Hepatocyte (in vitro differentiated cells): Measurements from ENCODE around the gene EOGT. TPM values are rescaled to one million over a fixed set of nuclear protein-coding genes. Genes with fewer than 3 reads are reported as not detected.
A peak's percentile ranks its signal among the peaks of the same experiment; 100 is the strongest.

Source experiments
- DNase-seq: peaks from one replicate; pipeline ENCODE4 v3.0.0-alpha.2; 2016; ENCODE audit warnings: low spot score
- H2AFZ ChIP-seq: fragments of 200-600 bp; sonication (generic); 2 replicates; pipeline ENCODE4 v1.6.0; 2016; ENCODE audit warnings: antibody characterized with exemption, mild to moderate bottlenecking
- H3K27ac ChIP-seq: fragments of 200-600 bp; sonication (generic); 2 replicates; pipeline ENCODE4 v1.5.1; 2016; ENCODE audit warnings: mild to moderate bottlenecking
- H3K27me3 ChIP-seq: fragments of 200-600 bp; sonication (generic); 2 replicates; pipeline ENCODE4 v1.6.1; 2016
- H3K36me3 ChIP-seq: fragments of 200-600 bp; sonication (generic); replicated peaks from 2 replicates; pipeline ENCODE4 v1.5.1; 2016; ENCODE audit warnings: low read depth; ENCODE audit not compliant: insufficient read depth
- H3K4me1 ChIP-seq: fragments of 200-600 bp; sonication (generic); 2 replicates; pipeline ENCODE4 v1.5.1; 2016; ENCODE audit warnings: mild to moderate bottlenecking, moderate library complexity; ENCODE audit not compliant: insufficient read depth
- H3K4me2 ChIP-seq: fragments of 200-600 bp; sonication (generic); 2 replicates; pipeline ENCODE4 v1.6.0; 2016
- H3K4me3 ChIP-seq: fragments of 200-600 bp; sonication (generic); 2 replicates; pipeline ENCODE4 v1.5.1; 2016; ENCODE audit warnings: mild to moderate bottlenecking
- H3K79me2 ChIP-seq: fragments of 200-600 bp; sonication (generic); 2 replicates; pipeline ENCODE4 v1.6.0; 2017; ENCODE audit warnings: mild to moderate bottlenecking
- H3K9me2 ChIP-seq: fragments of 200-600 bp; sonication (generic); replicated peaks from 2 replicates; pipeline ENCODE4 v1.6.0; 2017; ENCODE audit warnings: mild to moderate bottlenecking; ENCODE audit not compliant: insufficient read depth
- H3K9me3 ChIP-seq: fragments of 200-600 bp; sonication (generic); 2 replicates; pipeline ENCODE4 v1.5.1; 2016; ENCODE audit warnings: low read depth, mild to moderate bottlenecking
- H4K20me1 ChIP-seq: fragments of 200-600 bp; sonication (generic); 2 replicates; pipeline ENCODE4 v1.6.0; 2016; ENCODE audit warnings: mild to moderate bottlenecking; ENCODE audit not compliant: insufficient read depth, poor library complexity, severe bottlenecking
- CTCF ChIP-seq: fragments of 200-600 bp; sonication (generic); IDR thresholded peaks from 2 replicates; pipeline ENCODE4 v1.5.1; 2016; ENCODE audit warnings: antibody characterized with exemption, mild to moderate bottlenecking; ENCODE audit not compliant: poor library complexity
- EZH2 ChIP-seq: fragments of 200-600 bp; sonication (generic); IDR thresholded peaks from 2 replicates; pipeline ENCODE4 v1.6.1; 2016; ENCODE audit warnings: antibody characterized with exemption, mild to moderate bottlenecking, borderline replicate concordance
- EZH2phosphoT487 ChIP-seq: fragments of 200-600 bp; sonication (generic); IDR thresholded peaks from one replicate; pipeline ENCODE4 v1.6.1; 2018; ENCODE audit warnings: antibody characterized with exemption, mild to moderate bottlenecking, low read depth, moderate library complexity; ENCODE audit not compliant: unreplicated experiment, severe bottlenecking
- WGBS: methylation state at CpG from one replicate; pipeline ENCODE4 v1.1.6; 2016; ENCODE audit warnings: low lambda C conversion rate; ENCODE audit errors: missing lambda C conversion rate; 5-methylcytosine and 5-hydroxymethylcytosine counted together
- polyA plus RNA-seq: library from polyadenylated mRNA; unstranded; fragments of >200 nt; fragmentation: Nextera tagmentation; extraction: Ambion mirVana; gene quantifications from 2 replicates; pipeline ENCODE4 v1.2.1, GENCODE V29; 2016
- total RNA-seq: library from RNA; depleted of rRNA; stranded (reverse); fragments of >200 nt; gene quantifications from 2 replicates; pipeline ENCODE4 v1.2.3, GENCODE V29; 2014

The EOGT gene
- total RNA-seq (15.3 and 19.0 TPM in 2 replicates), polyA plus RNA-seq (7.2 and 7.4 TPM in 2 replicates)

GRCh38 chr3:69013253-69014021 lies at the start of gene EOGT:
TSS of gene EOGT (minus strand) at chr3:69013684. CDS start at chr3:69009846, 3,838 bp downstream.
- Histone ChIP-seq H4K20me1 (no peaks in the 10 kb centered on the region), H3K4me3 (peak within 1 kb of the TSS; percentile 74), H3K36me3 (no peaks in the 10 kb centered on the region), H3K27ac (peak within 1 kb of the TSS; percentile 98), H3K79me2 (no peaks in the 10 kb centered on the region), H2AFZ (peak within 1 kb of the TSS; percentile 94), H3K4me2 (peak within 1 kb of the TSS; percentile 79), H3K9me2 (no peaks in the 10 kb centered on the region), H3K9me3 (no peaks in the 10 kb centered on the region), H3K27me3 (no peaks in the 10 kb centered on the region), H3K4me1 (peaks cover 14% of the 10 kb centered on the region)
- TF ChIP-seq EZH2 (no peak), CTCF (peak; percentile 69)
- 3% methylated on average over 63 of the region's 96 CpGs for WGBS
- peak; percentile 93 for DNase-seq

GRCh38 chr3:69059688-69060087 lies 46.2 kb upstream of the EOGT start:
- no peaks in the 10 kb centered on the region for H4K20me1 ChIP-seq
- no peaks in the 10 kb centered on the region for H3K36me3 ChIP-seq
- no peaks in the 10 kb centered on the region for H3K27me3 ChIP-seq
- no peak overlapping the region for H3K4me2 ChIP-seq
- TF ChIP-seq CTCF (no peak), EZH2 (no peak), EZH2phosphoT487 (no peak)
- H3K4me1 ChIP-seq = no peaks in the 10 kb centered on the region
- DNase-seq = no peak
- no peak overlapping the region for H3K27ac ChIP-seq
- no peak overlapping the region for H2AFZ ChIP-seq
- H3K9me2 ChIP-seq = no peaks in the 10 kb centered on the region
- H3K4me3 ChIP-seq = no peak overlapping the region
- H3K9me3 ChIP-seq = no peaks in the 10 kb centered on the region
- no peaks in the 10 kb centered on the region for H3K79me2 ChIP-seq

- Histone ChIP-seq H2AFZ (no peak overlapping the region), H3K4me3 (no peak overlapping the region), H3K4me2 (no peak overlapping the region), H3K9me2 (no peaks in the 10 kb centered on the region), H4K20me1 (no peaks in the 10 kb centered on the region), H3K9me3 (no peaks in the 10 kb centered on the region), H3K36me3 (no peaks in the 10 kb centered on the region), H3K4me1 (no peaks in the 10 kb centered on the region), H3K79me2 (no peaks in the 10 kb centered on the region), H3K27ac (no peak overlapping the region), H3K27me3 (no peaks in the 10 kb centered on the region)
- WGBS = 99% methylated on average over 2 of the region's 2 CpGs
- no peak for DNase-seq
- TF ChIP-seq EZH2 (no peak), CTCF (no peak), EZH2phosphoT487 (no peak)
Observed at GRCh38 chr3:69058947-69059224, 45.4 kb upstream of the EOGT start.
